HG03045 (cell line): Measurements from ENCODE around the gene TUBB3.
"Not testable (repeated sequence)": the region's sequence is repeated elsewhere in the genome, so short reads cannot be mapped to it uniquely, and the experiment has no call there.

Experiments
- ATAC-seq: cut with Tn5 transposase; IDR thresholded peaks from one replicate; pipeline ENCODE4 v1.9.1; 2021; ENCODE audit warnings: mild to moderate bottlenecking, moderate library complexity; ENCODE audit not compliant: unreplicated experiment

TUBB3 gene

DNA sequence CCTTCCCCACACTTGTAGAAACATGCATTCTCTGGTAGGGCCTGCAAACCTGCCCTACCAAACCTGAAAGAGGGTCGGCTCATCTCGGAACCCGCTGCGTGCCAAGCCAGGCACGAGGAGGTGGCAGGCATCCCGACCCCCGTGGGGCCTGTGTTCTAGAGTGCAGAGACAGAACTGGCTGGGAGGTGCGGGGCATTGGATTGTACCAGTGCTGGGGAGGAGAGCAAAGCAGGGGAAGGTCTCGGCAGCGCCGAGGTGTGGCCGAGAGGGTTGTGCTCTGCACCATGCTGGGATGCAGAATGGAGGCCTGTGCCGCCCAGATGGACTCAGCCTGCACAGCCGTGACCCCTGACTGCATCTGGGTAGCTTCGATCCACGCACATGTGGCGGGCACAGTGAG is 22.3 kb upstream of the TUBB3 start:
- no peak for ATAC-seq

DNA sequence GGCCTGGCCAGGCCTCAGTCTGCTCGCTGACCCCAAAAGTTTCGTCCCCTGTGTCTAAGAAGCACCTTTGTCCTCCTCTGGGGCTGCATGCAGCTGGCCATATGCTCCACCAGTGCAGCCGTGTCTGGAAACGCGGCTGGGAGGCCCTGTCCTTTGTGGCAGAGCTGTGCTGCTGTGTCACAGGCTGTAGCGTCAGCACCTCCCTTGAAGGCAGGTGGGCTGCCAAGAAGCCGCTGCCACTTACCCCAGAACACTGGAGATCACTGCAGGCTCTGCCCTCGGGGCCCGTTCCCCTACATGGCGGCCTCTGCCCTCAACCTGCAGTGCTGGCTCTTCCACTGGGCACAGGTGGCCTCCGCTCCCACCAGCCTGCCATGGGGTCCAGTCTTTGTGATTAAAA is 20.2 kb upstream of the TUBB3 start:
- ATAC-seq = no peak

DNA sequence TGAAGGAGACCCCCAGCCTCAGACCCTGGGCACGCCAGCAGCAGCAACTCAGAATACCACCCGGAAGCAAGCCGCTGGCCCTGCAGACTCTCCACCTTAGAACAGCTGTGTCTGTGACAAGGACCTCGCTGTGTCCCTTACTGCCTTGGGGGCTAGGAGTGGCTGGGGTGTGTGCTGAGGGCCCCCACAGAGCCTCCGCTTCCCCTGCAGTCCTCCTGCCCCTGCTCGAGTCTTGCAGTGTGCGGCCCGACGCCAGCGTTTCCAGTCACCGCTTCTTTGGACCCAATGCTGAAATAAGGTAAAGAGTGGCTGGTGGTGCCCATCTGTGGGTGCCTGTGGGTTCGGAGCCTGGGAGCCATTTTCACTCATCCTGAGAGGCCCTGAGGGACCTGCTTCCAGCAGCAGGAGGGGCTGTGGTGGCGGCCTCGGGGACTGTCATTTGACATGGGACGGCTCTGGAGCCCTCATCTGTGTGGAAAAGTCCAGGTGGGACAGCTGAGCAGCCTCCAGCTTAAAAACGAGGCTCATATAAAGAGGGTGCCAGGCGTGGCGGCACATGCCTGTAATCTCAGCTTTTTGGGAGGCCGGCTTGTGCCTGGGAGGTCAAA is 19.1 kb upstream of the TUBB3 start:
- no peak for ATAC-seq

DNA sequence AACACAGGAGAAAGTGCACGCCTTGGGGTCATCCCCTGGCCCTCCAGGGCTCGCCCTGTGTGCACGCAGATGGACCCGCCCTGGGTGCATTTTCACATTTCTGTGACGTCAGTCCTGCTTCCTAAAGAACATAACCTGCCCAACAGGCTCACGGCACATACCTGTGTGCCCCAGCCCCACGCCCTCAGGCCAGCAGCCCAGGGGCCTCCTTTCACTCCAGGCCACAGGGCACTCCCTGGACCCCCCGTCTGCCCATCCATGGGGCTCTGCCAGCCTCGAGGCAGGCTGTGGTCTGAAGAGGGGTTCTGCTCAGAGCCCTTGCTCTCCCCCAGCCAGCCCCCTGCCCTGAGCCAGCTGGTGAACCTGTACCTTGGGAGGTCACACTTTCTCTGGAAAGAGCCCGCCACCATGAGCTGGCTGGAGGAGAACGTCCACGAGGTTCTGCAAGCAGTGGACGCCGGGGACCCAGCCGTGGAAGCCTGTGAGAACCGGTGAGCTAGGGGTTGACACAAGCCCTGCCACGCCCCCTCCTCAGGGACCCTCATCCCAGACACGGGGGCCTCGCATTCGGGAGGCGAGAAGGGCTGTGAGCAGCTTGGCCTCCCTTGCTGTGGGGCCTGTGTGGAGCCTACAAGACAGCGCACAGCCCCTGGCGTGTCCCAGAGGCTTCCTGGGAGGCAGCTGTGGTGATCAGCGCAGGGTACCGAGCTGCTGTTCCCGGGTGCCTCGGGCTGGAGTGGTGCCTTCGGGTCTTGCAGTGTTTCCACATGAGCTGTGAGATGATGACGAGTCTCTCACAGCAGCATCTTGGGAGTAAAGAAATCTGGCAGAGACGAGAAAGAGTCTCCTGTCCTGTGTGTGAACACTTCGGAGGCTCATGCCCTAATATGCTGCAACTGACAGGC is 18.3 kb upstream of the TUBB3 start:
- ATAC-seq = no peak

DNA sequence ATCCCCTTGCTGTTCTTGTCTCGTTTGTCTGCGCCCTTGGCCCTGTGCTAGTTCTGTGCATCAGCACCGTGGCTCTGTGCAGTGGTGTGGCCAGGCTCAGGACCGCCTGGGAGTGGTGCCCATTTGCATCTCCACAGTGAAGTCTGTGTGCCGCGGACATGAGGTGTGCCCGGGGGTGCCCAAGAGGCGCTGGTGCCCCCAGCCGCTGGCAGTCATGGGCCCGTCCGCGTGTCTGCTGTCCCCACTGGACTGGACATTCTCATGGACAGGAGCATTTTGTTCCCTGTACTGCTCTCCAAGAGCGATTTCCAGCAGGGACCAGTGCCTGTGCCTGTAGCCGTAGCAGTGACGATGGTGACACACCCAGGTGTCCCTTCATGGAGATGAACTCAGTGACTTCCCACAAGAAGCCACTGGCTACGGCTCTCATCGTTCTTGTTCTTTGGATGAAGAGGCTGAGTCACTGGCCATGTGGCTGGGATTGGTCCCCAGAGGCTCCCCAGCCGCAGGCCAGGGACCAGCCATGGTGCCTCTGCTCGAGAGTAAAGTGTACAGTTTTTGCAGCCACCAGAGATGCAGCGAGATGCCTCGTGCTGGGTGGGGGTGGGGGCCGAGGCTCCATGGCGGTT is 17.5 kb upstream of the TUBB3 start:
- ATAC-seq = no peak

DNA sequence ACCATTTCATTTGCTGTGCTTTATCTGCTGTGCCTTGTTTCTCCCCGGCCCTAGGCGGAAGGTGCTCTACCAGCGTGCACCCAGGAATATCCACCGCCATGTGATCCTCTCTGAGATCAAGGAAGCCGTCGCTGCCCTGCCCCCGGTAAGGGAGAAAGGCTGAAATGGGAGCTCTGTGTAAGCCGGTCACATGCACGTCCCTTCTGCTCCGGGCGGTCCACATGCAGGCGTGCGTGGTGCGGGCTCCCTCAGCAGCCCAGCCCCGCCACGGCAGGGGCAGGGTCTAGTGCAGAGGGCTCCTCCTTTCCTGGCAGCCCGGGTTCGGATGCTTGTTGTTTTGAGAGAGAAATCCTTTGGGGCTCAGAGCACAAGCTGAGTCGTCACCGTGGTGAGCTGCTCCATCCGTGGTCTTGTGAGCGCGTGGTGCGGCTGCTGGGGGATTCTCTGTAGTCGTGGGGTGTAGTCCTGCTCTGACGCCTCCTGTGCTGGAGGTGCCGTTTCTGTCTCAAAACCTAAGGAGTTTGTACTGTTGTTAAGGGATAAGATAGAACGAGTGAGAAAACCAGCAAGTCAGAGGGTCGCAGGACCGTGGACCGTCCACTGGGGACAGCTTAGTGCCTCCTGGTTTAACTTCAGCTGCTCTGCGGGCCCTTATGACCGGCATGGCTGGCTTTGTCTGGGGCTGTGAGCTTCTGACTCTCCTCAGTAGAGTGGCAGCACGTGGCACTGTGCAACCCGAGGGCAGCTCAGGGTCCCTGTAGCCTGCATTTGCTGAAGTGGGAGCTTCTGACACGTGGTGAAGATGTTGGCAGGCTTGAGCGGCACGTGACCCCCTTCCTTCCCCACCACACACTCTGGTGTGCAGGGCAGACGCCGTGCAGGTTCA is 16.8 kb upstream of the TUBB3 start:
- no peak for ATAC-seq

DNA sequence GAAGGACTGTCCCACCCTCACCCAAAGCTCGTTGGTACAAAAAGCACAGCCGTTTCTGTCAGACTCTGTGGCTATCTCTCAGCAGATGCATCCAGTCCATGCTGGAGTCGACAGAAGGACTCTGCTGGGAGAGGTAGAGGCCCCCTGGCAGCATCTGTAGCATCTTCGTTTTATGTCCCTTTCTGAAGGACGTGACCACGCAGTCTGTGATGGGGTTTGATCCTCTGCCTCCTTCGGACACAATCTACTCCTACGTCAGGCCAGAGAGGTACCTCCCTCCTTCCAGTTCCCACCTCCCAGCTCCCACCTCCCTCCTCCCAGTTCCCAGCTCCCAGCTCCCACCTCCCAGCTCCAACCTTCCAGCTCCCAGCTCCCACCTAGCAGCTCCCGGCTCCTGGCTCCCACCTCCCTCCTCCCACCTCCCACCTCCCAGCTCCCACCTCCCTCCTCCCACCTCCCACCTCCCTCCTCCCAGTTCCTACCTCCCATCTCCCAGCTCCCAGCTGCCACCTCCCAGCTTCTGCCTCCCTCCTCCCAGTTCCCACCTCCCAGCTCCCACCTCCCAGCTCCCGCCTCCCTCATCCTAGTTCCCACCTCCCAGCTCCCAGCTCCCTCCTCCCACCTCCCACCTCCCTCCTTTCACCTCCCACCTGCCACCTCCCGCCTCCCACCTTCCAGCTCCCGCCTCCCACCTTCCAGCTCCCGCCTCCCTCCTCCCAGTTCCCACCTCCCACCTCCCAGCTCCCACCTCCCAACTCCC is 15.9 kb upstream of the TUBB3 start:
- ATAC-seq = no peak

DNA sequence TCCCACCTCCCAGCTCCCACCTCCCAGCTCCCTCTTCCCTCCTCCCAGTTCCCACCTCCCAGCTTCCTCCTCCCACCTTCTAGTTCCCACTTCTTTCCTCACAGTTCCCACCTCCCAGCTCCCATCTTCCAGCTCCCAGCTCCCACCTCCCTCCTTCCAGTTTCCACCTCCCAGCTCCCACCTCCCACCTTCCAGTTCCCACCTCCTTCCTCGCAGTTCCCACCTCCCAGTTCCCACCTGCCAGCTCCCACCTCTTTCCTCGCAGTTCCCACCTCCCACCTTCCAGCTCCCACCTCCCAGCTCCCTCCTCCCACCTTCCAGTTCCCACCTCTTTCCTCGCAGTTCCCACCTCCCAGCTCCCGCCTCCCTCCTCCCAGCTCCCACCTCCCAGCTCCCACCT is 14.9 kb upstream of the TUBB3 start:
- no peak for ATAC-seq

DNA sequence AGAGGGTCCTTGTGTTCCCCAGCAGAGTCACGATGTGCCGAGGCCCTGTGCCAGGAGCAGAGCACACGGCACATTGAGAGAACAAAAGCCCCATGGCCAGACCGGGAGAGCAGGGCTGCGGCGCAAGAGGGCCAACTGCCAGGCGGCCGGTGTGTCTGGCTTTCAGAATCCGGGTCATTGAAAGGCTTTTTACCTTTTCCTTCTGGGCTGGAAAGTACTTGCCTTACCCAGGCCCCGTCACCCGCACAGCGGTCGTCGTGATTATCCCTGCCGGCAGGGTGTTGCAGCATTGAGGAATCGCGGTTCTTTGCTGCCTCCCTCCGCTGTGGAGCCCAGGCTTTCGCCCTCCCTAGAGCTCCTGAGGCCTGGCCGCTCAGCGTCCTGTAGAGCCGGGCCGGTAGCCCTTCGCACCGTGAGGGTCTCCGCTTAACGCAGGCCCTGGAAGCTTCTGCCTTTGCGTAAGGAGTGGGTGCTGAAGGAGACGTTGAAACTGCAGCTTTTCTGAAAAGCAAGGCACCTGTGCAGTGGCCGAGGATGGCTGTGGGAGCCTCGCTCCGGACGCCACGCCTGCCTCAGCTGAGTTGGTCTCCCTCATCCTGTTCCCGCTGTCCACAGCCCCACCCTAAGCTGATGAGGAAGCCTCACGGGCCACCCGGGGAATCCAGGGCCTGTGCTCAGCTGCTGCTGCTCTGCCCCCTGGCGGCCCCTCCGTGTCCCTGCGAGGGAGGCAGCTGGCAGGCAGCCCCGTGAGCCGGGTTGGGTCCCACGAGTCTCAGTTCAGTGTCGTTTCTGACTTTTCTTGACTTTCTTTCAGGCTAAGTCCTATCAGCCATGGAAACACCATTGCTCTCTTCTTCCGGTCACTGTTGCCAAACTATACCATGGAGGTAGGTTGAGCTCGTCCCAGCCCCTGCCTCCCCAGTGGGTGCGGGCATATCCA is 13.1 kb upstream of the TUBB3 start:
- no peak for ATAC-seq

DNA sequence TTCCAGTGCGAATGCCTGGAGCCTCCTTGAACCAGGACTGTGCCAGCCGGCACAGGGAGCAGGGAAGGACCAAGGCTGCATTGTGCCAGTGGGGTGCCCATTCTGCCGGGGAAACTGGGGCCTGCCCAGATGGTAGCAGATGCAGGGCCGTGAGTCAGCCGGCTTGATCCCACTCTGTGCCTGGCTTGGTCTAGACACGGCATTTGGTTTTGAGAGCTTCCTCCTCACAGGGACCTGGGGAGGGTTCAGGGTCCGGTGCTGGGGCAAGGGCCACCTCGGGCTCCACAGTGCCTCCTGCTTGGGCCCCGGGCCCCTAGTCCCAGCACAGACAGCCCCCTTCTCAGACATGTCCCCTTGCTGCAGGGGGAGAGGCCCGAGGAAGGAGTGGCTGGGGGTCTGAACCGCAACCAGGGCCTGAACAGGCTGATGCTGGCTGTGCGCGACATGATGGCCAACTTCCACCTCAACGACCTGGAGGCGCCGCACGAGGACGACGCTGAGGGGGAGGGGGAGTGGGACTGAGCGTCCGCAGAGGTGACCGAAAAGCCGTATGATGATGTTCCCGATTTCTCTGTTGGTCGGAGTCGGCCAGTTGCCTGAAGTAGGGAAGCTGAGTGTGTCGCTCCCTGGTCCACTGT is 12.3 kb upstream of the TUBB3 start:
- ATAC-seq = no peak

DNA sequence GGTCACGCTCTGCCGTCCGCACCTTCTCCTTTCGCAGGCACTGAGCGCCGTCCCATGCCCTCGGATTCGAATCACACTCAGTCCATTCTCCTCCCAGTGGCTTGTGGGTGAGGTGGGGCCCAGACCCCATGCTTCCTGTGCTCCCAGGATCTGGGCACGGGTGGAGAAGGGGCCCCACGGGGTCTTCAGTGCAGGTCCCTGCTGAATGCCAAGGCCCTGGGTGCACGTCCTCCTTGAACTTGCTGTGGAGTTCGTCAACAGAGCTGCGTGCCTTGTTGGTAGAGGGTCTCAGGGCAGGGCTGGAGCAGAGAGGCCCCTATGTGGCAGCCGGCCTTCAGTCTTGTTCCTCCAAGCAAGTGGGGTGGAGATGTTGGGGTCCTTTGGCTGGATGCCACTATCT is 11.8 kb upstream of the TUBB3 start:
- ATAC-seq = no peak

DNA sequence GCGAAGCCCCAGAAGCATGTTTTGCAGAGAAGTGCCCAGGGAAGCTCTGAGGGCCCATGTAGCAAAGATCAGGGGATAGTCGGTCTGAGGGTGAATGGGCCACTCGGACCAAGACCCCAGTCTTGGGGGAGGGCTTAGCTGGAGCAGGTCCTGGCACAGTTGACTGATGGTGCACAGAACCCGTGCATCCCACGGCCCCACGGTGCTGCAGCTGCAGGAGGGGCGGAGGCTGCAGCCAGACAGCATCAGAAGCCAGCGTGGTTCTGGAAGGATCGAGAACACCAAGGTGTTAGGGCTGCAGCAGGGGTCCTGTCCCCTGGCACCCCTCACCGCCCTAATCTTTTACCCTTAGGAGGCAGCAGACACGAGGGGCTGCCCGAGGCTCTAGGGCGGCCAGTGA is 11.0 kb upstream of the TUBB3 start:
- no peak for ATAC-seq

DNA sequence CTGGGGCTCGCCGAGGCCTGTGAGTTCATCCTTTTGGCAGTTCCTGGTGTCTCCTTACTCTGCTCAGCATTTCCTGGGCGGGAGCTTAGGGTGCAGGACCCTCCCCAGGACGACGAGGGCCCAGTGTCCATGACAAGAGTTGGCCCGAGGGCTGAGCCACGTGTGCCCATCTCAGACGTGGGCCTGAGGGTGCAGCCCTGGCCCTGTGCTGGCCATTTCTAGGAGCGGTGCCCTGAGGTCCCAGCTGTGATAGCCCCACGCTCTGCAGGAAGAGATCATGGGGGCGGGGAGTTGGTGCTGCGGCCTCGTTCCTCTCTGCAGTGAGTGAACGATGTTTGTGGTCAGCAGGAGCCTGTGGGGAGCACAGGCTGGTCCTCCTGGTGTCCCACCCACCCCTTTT is 10.5 kb upstream of the TUBB3 start:
- no peak for ATAC-seq

DNA sequence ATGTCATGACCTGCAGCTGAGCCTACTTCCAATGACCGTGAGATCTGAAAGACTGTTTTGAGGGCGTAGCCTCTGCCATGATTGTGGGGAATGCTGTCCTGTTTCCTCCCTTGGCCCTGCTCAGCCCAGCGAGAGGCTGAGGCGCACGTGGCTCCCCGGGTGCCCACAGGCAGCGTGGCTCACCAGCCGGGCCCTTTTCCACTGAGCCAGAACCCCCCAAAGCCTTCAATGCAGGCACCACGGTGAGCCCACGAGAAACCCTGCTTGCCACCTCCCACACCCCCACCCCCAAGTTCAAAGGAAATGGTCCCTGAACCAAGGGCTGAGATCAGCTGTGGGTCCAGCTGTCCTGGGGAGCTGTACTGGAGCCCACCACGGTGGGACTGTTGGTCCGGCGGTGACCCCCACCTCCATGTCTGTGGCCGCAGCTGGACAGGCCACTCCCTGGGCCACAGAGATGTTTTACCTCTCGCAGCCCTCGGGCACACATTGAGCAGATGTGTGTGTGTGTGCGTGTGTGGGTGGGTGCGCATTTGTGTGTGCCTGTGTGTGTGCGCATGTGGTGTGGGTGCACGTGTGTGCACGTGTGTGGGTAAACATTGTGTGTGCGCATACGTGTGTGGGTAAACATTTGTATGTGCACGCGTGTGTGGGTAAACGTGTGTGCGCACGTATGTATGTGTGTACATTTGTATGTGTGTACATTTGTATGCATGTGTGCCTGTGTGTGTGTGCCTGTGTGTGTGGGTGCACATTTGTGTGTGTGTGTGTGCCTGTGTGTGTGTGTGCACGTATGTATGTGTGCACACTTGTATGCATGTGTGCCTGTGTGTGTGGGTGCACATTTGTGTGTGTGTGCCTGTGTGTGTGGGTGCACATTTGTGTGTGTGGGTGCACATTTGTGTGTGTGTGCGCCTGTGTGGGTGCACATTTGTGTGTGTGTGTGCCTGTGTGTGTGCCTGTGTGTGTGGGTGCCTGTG is 9.4 kb upstream of the TUBB3 start:
- no peak for ATAC-seq

DNA sequence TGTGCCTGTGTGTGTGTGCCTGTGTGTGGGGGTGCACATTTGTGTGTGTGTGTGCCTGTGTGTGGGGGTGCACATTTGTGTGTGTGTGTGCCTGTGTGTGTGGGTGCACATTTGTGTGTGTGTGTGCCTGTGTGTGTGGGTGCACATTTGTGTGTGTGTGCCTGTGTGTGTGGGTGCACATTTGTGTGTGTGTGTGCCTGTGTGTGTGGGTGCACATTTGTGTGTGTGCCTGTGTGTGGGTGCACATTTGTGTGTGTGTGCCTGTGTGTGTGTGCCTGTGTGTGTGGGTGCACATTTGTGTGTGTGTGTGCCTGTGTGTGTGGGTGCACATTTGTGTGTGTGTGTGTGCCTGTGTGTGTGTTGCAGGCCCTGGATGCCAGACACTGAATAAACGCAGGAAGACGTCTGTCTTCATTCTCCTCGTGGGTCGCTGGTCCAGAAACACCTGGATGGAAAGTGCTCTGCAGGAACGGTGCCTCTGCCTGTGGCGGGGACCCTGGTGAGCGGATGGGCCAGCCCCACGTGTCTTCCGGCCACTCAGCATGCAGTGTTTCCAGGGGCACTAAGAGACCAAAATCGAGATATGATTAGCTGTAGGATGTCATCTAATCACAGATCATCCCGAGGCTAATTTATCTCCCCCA is 8.4 kb upstream of the TUBB3 start:
- ATAC-seq = not testable (repeated sequence)

DNA sequence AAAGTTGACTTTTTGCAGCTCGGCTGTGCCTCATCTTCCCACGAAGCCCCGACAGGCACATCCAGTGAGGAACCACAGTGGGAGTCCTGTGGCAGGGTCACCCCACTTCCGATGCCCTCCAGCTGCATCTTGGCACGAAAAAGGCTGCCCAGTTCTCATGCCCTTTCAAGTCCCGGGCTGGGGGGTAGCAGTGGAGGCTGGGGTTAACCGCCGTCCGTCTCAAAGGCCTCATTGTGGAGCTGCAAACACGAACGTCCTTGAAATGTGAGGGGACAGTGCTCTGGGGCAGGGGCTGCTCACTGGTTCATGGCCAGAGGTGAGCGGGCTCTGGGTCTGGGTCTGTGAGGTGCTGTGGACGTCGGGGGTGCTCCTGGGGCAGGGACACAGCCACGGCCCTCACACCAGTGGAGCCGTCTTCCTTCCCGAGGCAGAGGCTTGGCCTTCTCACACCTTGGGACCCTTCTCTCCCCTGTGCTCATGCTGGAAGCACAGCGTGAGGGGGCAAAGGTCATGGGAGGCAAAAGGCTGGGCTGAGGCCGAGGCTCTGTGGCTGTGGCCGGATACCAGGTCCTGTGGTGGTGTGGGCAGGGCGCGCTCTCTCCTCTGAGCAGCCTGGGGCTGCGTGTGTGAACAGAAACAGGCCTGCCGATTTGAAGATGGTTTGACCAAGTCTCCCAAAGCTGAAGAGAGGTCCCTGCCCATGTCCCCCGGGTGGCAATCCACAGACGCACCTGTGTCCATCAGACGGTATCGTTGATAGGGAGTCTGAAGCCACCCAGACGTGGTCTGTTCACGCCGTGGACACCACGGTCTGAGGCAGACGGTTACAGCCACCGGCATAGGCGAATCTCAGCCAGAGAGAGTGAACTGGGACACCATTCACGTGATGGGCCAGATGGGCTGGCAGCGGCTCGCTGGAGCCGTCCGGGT is 7.6 kb upstream of the TUBB3 start:
- no peak for ATAC-seq
